Renal cortex interstitium (tissue), 11 donors: Measurements from ENCODE around the gene DPEP1. TPM values are rescaled to one million over a fixed set of nuclear protein-coding genes. Genes with fewer than 3 reads are reported as not detected.

Experiments used
- DNase-seq, 11 donors: peaks; one replicate each; pipeline ENCODE4 v3.0.0-alpha.2; 2013; ENCODE audit warnings: low read depth in 9 of 11, low spot score in 4 of 11; ENCODE audit errors: extremely low read depth in 1 of 11
- polyA plus RNA-seq, 3 donors: library from polyadenylated mRNA; unstranded; fragments of 120-200 nt; gene quantifications; one replicate each; pipeline ENCODE4 v1.2.1, GENCODE V29; 2013; ENCODE audit not compliant: insufficient read length in 3 of 3

DPEP1 gene
- polyA plus RNA-seq, 3 donors: 28.6 to 62.6 (median 43.9) TPM

DNA sequence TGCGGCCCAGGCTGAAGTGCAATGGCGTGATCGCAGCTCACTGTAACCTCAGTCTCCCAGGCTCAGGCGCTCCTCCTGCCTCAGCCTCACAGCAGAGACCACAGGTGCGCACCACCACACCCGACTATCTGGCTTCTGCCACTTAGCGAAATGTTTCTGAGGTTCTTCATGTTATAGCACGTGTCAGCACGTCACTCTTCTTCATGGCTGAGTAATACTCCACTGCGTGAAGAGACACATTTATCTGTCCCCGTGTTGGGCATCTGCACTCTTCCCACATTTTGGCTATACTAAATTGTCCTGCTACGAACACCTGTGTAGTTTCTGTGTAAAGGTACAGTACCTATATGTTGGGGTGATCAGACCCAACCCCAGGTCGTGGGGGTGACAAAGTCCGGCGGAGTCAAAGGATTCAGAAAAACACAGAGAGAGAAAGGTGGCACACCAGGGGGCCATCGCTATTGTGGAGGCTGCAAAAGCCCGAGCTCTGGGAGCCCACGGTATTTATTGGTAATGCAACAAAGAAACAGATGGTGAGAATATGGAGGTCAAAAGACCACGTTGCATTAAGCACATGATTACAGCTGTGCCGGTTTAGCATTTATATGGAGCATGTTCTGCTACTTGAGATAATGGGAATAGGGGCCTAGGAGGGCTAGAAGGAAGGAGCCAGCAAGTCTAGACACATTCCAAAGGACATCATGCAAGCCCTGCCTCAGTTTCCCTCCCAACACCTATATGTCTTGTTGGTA lies 851 bp upstream of the DPEP1 start:
- no peak for DNase-seq

DNA sequence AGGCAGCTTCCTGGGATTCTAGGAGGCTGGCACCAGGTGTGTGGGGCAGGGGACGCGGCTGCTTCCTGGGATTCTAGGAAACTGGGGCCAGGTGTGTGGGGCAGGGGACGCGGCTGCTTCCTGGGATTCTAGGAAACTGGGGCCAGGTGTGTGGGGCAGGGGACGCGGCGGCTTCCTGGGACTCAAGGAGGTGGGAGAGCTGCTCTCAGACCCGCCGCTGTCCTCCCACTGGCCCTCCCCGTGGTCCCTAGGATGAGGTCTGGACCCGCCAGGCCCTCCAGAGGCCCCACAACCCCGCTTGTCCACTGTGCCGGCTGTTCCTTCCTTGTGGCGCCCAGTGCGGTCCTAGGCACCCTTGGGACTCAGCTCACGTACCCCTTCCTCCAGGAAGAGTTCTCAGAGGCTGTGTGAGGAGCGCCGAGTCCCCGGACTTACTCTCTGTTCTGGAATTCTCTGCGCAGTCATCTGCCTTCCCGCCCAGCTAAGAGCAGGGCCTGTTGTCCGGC lies 565 bp downstream of the DPEP1 start:
- DNase-seq: no peak

DNA sequence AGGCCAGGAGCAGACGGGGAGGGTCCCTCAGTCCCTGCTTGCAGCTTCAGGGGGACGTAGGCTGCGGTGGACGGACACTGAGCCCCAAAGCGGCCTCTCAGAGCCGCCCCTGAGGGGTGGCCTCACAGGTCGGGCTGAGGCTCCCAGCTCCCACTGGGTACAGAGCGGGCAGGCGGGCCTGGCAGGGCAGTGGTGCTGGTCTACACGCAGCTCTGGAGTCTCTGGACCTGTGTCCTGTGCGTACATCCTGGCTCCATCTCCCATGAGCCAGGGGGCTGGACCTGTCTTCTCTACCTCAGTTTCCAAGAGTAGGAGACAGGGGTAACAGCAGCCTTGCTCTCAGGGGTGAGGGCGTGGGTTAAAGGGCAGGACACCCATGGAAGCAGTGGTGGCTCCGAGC lies 1.7 kb downstream of the DPEP1 start:
- no peak for DNase-seq

DNA sequence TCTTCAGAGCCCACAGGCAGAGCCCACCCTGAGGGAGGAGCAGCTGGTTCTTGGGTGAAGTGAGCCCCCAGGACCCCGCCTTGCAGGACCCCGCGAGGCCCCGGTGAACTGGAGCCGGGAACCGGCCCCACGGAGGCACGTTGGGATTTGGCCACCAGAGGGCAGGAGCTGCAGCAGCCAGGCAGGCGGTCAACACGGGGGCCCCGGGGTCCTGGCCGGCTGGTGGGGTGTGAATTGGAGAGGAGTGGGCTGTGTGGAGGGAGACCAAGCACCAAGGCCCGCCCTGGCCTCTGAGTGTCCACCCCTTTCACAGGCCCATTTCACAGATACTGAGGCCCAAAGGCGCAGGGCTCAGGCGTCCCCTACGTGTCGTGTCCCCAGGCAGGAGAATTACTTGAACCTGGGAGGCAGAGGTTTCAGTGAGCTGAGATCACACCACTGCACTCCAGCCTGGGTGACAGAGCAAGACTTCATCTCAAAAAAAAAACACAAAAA lies 2.2 kb downstream of the DPEP1 start:
- no peak for DNase-seq

DNA sequence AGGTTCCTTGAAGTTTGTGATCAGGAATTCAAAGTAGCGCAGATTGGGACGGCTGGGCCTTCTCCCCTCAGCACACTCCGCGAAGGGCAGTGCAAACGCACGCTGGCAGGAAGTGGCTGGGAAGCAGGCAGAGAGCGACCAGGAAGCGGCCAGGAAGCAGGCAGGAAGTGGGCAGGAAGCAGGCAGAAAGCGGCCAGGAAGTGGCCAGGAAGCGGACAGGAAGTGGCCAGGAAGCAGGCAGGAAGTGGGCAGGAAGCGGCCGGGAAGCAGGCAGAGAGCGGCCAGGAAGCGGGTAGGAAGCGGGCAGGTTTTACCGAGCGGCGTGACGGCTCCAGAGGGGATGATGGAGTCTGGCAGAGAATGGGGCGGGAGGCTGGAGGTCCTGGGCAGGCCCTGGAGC lies 3.2 kb downstream of the DPEP1 start:
- no peak for DNase-seq

DNA sequence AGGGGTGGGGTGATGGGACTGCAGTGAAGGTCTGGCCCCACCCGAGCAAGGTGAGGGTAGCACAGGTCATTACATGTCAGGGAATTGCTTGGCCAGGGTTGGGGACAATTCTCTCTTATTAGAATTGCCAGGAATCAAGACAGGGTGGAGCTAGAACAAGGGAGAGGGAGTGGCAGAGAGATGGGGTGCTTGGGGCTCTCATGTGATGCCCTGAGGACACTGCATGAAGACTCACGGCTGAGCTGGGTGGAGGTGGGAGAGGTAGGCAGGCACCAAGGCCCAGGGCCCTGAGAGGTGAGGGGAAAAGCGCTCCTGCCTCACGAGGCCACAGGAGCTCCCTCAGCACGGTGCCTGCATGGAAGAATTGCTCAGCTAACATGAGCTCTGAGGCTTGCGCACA lies 3.6 kb downstream of the DPEP1 start:
- DNase-seq: no peak

DNA sequence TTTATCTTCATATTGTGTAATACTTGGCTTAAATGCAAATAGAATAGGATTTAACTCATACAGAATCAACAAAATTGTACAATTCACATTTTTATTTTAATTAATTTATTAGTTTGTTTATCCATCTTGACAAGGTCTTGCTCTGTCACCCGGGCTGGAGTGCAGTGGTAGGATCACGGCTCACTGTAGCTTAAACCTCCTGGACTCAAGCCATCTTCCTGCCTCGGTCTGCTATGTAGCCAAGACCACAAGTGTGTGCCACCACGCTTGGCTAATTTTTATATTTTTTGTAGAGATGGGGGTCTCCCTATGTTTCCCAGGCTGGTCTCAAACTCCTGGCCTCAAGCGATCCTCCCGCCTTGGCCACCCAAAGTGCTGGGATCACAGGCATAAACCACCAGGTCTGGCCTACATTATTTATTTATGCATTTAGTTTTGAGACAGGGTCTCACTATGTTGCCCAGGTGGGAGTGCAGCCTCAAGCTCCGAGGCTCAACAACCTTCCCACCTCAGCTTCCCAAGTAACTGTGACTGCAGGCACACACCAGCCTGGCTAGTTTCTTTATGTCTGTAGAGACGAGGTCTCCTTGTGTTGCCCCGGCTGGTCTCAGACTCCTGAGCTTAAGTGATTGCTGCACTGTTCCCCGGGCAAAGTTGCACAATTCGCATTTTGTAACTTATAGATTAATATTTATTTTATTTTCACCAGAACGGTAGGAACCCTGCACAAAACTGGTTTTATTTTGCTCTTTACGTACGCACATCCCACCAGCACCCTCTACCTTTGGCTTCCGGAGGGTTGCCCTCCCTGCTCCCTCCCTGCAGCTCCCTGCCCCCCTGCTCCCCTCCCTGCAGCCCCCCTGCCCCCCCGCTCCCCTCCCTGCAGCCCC lies 4.9 kb downstream of the DPEP1 start:
- no peak for DNase-seq

DNA sequence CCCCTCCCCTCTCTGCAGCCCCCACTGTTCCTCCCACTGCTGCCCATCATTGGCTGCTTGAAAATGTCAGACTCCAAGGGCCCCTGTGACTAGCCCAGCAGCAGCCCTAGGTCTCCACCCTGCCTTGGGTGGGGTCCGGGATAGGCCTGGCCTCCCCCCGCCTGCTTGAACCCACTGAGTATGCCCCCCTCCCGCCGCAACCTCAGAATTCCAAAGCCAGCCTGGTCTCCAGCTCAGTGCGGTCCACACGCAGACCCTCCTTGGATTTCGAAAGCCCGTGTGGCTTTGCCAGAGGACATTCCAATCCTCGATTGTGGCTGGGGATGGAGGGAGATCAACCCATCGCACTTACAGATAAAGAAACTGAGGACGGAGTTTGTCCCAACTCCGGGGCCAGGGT lies 6.4 kb downstream of the DPEP1 start:
- DNase-seq: no peak

DNA sequence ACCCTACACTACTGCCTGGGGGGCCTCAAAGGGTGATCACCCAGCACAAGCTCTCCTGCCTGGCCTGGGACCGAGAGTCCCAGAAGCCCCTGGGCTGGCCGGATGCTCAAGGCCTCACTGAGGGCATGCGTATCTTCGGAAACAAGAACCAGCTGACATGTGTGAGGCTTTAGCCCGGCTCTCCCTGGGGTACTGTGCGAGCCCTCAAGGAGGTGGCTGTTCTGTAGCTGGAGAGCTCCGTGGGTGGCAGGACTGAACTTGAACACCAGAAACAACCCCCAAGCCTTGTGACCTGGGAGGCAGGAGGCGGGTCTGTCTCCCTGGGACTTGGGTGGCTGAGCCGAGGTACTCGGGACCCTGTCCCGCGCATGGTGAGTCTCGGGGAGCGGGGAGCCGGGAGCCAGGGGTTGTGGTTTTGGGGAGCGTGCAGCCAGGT lies 7.0 kb downstream of the DPEP1 start:
- DNase-seq: no peak

DNA sequence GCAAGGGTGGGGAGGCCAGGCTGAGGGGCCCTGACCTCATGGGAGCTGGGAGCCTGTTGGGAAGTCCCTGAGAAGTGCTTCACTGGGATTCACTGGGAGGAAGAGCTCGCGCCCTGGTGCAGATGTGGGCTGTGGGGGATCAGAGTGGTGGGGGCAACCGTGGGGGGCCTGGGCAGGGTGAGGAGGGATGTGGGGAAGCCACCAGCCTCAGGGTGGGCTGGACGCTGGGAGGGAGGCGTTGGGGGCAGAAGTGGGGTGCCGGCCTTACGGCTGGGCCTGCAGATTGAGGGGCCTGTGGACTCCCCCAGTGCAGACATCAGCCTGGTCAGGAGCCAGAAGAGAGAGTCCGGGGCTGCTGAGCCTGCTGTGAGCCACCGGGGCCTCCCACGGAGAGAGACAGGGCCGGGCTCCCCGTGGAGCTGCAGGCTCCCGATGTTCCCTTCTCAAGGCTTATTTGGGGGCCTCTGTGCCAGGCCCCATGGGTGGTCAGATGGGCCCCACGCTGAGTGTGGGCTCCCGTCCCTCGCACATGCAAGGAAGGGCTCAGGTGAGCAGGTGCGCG lies 7.8 kb downstream of the DPEP1 start:
- DNase-seq: no peak

DNA sequence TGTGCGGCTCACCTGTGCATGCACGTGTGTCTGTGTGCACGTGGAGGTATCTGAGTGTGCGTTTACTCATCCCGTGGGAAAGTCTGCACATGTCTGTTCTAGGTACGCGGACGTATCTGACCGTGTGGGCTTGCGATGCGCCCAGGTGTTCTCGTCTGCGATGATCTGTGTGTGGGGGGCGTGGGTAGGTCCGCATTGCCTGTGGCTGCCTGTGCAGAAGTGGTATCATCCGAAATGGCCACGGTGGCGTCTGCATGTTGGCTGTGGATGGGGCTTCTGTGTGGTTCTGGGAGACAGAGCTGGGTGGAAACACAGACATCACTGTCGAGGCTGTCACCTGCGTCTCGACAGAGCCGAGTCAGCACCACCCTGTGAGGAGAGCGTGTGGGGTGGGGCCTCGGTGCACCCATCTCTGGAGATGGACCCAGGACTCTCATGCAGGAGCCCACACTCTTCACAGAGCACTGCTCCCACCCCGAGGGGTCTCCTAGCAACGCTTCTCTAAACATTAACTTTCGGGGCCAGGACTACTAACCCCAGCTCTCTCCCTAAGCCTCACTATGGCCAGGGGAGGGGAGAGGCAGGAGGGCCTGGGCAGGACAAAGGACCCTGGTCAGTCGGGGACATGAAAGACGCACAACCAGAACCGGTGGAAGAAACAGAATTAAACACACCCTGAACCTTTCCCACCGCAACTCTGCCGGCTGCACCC lies 8.4 kb downstream of the DPEP1 start:
- peak in 1 of 11 donors; percentile 57 for DNase-seq

DNA sequence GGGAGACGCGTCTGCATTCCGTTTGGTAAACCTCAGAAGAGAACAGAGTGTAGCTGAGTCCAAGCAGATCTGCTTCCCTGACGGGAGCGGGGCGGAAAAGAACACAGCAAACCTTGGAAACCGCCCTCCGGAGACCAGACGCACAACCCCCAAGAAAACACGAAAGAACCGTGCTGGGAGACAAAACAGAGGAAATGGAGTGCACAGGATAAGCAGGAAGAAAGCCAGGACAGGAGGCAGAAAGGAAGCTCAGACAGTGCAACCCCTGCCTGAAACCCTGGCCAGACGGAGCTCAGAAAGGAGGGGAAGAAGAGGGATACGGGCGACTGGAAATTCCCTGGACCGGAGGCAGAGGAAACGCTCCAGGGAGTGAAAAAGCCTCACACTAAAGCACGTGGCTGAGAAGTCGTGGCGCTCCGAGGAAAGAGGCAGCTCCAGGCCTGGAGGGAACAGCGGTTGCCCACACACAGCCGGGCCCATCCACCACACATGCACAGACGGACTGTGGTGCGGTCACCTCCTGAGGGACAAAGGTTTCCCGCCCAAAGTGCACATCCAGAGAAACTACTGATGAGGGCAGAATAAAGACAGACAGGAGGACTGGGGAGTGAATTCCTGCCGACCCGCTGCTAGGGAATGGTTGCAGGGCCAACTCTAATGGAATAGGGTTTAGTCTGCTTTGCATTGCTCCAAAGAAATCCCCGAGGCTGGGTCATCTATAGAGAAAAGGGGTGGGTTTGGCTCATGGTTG lies 10.2 kb downstream of the DPEP1 start:
- no peak for DNase-seq

DNA sequence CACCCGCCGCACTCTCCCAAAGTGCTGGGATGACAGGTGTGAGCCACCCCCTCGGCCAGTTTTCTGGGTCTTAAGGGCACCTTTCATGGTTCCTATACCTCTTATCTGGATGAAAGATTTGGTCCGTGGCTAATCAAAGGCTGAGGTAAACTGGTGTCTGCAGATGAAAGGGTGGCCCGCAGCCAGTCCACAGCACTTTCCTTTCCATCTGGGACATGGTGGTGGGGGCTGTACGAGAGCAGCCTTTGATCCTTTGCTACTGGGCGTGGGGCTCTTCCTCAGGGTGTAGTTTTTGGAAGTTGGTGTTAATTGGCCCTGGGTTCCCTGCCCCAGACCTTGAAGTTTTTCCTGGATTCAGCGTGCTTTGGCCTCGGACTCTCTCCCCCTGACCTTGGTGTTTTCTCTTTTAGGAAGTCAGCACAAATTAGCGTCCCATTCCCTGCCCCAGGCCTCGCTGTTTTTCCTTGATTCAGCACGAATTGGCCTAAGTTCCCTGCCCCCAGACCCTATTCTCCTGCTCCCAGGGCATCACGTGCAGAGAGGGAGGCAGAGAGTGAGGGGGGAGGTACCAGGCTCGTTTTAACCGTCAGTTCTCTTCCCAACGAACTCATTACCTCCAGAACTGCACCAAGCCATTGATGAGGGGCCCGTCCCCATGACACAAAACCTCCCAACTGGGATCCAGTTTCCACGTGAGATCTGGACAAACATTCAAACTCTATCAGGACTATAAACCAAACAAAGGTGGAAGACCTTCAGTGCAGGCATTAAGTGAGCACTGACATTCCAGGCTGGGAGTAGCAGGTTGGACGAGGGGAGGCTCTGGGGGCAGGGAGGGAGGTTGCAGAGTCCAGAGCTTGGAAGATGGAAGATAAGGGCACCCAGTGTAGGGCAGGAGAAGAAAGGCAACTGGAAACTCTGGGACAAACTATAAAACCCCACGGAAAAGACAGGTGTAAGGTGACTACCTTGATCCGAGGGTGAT lies 11.6 kb downstream of the DPEP1 start:
- DNase-seq: no peak

DNA sequence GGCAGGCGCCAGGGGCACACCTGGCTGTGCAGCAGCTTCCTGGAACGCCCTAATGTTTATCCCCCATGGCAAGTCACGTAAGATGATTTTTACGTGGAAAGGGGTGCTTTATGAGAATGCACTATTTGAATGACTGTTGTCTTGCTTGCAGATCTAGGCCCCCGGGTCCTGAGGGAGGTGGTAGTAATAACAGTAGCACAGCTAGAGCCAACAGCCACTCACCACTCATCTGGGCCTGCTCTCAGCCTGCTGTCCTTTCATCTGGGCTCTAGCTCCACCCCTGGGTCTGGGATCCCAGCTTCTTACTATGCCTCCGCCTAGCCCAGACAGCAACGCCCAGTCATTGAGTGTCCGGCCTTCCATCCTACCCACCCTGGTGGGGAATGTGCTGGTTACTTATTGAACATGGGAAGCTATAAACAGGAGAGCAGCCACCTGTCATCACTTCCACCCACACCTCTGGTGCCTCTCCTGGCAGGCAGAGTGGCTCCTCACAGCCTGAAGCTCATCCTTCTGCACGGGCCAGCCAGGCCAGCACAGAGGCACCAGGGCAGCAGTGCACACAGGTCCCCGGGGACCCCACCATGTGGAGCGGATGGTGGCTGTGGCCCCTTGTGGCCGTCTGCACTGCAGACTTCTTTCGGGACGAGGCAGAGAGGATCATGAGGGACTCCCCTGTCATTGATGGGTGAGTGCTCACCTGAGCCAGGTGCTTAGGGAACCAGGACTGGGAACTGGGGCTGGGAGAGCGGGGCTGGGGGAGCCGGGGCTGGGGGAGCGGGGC lies 16.6 kb downstream of the DPEP1 start:
- DNase-seq: no peak

DNA sequence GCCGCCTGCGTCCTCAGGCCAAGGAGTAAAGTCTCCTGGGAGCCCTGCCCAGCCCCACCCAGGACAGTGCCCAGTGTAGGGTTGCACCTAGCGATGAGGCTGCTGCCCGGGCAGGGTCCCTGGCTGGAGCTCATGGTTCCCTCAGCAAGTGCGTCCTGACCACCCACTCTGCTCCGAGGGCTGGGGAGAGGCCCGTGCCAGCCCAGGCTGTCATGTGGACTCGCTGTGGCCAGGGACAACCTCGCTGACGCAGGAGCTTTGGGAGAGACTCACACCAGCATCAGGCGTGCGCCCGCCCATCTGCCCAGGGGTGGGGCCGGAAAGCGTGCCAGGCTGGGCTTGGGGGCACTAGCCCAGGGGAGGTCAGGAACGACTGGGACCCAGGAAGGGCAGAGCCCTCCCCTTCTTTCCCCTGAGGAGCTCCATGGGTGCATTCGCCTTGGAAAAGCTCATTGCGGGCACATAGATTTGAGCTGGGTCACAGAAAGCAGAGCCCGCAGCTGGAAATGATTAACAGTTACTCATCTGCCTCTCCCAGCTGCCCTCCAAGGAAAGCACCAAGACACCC lies 19.7 kb downstream of the DPEP1 start:
- DNase-seq: no peak
